GM18519 (cell line): Measurements from ENCODE around the gene SVIL.

ENCODE experiments used
- ATAC-seq: cut with Tn5 transposase; IDR thresholded peaks from one replicate; pipeline ENCODE4 v1.9.1; 2021; ENCODE audit warnings: mild to moderate bottlenecking, moderate library complexity; ENCODE audit not compliant: unreplicated experiment, low FRiP score

The SVIL gene, protein sequence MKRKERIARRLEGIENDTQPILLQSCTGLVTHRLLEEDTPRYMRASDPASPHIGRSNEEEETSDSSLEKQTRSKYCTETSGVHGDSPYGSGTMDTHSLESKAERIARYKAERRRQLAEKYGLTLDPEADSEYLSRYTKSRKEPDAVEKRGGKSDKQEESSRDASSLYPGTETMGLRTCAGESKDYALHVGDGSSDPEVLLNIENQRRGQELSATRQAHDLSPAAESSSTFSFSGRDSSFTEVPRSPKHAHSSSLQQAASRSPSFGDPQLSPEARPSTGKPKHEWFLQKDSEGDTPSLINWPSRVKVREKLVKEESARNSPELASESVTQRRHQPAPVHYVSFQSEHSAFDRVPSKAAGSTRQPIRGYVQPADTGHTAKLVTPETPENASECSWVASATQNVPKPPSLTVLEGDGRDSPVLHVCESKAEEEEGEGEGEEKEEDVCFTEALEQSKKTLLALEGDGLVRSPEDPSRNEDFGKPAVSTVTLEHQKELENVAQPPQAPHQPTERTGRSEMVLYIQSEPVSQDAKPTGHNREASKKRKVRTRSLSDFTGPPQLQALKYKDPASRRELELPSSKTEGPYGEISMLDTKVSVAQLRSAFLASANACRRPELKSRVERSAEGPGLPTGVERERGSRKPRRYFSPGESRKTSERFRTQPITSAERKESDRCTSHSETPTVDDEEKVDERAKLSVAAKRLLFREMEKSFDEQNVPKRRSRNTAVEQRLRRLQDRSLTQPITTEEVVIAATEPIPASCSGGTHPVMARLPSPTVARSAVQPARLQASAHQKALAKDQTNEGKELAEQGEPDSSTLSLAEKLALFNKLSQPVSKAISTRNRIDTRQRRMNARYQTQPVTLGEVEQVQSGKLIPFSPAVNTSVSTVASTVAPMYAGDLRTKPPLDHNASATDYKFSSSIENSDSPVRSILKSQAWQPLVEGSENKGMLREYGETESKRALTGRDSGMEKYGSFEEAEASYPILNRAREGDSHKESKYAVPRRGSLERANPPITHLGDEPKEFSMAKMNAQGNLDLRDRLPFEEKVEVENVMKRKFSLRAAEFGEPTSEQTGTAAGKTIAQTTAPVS (N-terminal part only)

DNA sequence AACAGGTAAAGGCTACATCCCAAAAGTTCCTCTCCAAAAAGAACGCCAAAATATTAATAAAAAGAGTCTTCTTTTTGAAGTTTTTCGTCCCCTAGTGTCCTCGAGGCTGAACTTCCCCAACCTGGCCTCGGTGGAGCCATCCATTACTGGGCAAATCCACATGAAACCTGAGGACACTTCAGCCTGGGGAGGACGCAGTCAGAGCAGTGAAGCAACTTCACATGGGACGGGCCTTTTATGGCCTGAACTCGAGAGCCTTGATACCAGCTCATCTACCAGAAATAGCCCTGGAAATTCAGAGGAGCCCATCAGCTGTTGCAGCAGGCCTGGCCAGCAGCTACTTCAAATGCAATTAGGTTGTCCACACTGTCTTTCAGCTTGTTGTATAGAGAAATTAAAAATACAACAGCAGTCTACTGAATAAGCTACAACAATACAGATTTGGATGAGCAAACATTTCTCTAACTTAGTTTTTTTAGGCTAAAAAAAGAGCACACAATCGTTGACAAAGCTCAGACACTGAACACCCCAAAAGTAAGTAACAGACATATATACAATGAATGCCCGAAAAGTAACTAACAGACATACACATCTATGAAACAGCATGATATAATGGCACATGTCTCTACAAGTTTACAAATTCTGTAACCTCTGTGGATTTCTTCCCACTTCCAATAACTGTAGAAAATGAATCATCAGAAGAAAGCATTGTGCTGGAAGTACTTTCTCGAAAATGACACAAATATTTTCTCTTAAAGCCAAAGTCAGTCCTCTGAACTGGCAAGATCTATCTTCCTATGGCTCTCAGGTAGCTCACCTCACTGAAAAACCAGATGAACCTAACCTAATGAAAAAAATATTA lies at the start of gene SVIL:
SVIL (minus strand) TSS at position 208 of the 862 bp plus-strand sequence. CDS start 79,913 bp downstream, outside the sequence.
- ATAC-seq = no peak

DNA sequence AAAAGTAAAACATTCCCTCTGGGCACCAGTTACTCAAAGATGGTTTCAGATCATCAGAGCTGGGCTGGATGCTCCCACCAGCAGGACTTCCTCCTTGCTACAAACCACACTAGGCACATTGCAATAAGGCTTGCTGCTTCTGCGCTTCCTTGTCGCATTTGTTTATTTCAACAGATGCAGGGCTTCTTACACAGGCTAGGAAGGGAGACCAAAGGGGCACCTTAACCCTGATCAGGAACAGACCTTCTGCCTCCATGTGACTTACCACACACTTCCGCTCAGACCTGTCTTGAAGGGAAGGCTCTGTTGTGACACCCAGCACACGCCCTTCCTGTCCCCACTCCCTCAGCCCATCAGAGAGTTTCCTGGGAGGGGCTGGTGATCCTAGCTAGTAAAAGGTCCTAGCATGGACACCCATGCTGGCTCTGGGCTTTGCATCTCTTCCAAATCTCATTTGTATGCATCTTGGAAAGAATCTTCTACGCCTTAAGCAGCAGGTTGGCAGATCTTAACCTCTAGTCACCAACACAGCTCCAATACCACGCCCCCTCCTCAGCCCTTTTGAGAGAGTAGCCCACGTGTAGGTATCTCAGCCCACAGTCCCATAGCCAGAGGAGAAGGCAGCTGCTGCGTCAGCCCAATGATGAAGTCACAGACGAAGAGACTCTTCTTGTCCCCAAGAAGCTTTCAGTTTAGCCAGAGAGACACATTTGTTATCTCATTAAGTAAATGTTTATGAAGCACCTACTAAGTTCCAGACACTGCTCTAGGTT lies 47.1 kb upstream of the SVIL start:
- ATAC-seq = no peak

DNA sequence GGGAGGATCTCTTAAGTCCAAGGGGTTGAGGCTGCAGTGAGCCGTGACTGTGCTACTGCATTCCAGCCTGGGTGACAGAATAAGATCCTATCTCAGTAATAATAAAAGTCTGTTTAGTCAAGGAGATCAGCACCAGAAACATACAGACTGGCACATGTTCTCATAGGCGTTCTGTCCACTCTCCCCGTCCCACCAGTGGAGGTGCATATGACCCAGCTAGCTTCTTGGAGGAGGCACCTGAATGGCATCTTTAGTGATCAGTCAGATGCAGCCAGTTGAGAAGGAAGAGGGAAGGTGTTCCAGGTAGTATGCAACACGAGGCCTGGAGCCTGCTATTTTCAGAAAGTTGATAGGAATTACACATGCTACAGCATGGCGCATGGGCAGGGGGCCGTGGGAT lies 45.3 kb upstream of the SVIL start:
- no peak for ATAC-seq

DNA sequence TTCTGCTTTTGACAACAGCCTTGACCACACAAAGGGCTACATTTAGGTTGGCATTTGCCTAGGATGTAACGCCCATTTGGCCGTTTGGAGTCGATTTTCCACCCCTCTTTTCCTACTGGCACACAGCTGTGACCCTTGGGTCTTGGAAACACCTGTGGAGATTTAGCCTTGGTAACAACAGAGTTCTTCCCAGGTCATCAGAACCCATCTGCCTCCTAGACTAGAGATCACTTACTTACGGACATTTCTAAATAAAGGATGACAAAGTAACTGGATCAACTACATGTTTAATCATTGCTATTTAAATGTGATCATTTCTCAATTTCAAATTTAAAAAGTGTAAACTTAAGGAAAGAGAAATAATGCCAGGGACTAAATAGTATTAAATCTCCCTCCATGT lies 42.0 kb upstream of the SVIL start:
- ATAC-seq = no peak

DNA sequence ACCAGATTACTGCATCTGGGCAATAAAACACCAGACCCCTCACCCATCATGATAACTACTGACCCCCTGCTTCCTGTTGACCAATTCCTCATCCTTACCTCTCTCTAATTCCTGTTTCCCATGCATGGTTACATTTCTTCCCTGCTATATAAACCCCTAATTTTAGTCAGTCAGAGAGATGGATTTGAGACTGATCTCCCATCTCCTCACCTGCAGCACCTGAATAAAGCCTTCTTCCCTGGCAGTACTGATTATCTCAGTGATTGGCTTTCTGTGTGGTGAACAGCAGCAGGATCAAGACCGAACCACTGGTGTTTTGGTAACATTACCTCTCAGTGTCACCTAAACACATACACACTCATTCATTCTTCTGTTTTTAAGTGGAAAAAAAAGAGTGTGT lies 41.2 kb upstream of the SVIL start:
- ATAC-seq = no peak

DNA sequence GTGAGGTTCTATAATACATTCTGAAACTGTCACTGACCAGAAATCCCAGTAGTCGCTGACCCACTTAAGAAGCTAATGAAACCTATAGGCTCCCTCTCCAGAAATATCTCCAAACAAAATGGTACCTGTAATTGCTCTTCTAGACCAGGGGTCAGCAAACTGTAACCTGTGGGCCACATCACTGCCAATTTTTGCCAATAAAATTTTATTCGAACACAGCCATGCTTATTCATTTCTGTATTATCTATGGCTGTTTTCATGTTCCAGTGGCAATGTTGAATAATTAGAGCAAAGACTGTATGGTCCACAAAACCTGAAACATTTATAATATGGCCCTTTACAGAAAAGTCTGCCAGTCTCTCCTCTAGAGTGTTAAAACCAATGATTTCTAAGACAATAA lies 37.2 kb upstream of the SVIL start:
- no peak for ATAC-seq

DNA sequence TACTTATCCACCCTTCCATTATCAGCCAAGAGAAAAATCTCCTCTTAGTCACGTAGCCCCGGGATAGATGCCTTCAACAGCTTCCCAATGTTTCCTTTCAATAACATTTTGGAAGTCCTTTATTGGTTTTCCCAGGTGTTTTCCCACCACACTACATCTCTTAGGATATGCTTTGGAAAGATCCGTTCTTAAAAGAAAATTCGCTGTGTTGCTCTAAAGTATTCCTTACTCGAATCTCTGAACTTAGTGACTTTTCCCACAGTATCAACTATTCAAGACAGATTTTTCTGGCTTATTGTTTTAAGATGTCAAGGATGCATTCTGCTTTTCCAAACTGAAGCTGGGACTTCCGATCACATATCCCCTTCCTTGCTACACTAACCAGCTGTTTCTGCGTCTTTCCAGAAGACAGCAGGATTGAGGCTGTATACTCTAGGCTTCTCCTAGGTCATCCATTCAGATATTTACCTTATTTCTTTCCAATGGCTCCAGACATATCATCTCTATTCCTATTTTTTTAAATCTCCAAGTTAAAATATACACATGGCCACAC lies 36.5 kb upstream of the SVIL start:
- ATAC-seq = no peak

DNA sequence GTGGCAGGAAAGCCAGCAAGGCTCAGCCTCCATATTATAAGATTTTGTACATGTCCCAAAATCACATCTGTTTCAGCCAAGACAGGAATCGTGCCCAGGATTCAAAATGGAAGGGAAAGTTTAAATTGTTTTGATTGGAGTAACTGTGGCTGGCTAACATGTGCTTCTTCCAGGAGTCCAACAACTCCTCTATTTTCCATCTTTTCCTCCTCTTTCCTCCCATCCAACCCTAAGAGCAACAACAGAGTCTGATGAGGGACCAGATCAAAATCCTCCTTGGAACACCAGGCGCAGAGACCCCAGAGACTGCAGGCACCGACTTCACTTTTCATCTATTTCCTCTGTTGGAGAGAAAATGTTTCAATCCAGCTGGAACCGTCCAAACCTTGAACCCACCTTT lies 36.0 kb upstream of the SVIL start:
- no peak for ATAC-seq

DNA sequence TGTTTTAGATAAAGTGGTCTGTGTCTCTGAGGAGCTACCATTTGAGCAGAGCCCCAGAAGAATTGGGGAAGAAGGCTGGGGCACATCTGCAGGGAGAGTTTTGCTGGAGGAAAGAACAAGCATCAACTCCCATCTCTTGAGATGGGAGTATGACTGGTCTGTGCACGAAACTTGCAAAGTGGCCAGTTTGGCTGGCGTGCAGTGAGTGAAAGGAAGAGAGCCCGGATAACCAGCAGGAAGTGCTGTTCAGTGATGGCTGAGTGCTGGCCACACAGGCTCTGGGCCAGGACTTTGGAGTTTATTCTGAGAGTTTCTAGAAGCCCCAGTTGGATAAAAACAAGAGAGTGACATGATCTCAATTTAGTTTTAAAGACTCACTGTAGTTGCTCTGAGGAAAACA lies 34.4 kb upstream of the SVIL start:
- ATAC-seq = no peak

DNA sequence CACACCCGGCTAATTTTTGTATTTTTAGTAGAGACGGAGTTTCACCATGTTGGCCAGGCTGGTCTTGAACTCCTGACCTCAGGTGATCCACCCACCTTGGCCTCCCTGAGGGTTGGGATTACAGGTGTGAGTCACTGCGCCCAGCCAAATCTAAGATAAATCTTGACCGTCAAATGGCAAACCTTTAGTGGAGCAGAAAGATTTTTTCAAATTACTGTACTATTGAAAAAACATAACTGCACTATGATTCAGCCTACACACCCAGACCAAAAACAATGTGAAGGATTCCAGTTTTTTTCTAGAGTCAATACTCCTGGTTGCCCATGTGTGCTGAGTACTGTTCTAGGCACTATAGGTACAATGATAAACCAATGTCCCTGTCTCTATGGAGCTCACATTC lies 33.9 kb upstream of the SVIL start:
- no peak for ATAC-seq

DNA sequence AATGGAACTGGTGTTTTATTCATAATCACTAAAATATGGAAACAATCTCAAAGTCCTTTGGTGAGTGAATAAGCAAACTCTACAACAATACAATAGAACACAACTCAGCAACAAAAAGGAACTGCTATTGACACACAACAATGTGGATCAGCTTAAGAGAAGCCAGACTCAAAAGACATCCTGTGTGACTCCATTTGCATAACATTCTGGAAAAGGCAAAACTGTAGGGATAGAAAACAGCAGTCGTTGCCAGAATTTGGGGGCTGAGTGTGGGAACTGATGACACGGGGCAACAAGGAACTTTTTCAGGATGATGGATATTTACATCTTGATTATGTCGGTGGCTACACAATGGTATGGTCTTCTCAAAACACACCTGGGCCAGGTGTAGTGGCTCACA lies 32.4 kb upstream of the SVIL start:
- ATAC-seq = no peak

DNA sequence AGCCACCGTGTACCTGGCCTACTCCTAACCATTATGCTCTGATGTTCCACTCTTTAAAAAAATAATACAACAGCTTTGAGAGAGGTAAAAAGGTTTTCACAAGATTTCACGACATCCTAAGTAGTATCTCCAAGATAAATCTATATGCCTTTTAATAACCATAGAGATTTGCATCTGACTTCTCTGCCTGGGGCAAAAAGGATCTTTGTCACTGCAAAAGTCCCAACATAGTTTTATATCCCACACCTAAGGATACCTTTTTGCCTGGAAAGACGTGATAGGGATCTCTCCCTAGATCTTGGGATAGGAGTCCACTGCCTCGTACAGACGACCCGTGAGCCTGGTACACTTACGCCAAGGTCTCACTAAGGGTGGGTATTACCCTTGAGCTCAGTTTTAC lies 31.4 kb upstream of the SVIL start:
- ATAC-seq = no peak

DNA sequence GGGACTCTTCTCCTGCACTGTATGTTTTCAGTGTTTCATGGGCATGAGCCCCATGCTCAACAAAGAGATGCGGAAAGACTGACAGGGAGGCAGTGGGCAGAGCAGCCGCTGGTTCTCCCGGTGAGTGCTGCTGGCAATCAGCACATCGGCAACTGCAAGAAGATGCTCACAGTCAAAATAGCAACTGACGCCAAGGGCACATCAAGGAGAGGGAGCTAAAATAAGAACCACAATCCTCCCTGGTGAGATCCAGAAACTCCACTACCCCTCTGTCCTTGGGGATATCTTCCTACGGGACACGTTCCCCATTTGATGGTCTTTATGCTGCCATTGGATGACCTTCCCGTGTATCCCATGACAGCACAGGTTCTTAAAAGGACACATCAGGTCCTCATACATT lies 28.9 kb upstream of the SVIL start:
- no peak for ATAC-seq

DNA sequence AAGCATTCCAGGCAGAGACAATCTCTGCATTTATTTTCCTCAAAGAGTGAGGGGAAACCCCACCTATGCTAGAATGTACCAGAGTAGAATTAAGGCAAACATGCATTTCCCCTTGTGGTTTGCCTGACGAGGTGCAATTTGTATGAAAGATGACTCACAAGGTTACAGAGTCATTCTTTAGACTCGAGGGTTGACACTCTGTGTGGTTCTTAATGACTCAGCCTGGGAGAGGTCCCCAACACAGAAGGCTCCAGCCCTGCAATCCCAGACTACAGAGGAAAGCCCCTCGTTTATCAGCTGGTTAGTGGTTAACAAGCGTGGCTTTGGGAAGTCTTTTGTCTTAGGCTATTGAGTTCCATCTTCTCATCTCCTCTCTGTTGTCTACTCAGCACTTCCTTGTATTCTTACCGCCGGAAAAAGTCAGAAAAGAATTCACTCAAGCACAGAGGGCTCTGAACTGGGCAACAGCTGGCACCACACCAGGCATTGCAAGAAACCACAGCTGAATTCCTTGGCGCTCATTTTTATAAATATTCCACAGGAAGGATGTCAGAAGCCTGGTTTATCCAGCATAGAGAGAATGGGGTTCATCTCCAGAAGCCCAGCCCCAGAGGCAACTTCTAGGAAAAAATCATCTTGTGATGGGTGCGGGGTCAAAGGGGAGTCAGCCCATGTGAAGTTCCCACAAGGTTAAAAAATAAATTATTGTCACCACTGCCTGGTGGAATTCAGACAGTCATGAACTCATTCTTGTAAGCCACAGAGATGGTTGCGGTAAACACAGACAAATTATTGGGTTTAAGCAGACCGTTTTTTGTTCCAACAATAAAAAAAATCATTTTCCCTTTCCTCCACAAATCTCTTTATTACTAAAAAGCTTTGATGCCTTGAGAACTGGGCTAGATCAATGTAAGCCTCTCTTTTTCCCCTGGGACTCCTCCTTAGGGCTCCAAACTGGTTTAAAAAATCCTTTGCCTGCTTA lies 24.5 kb upstream of the SVIL start:
- peak; percentile 100 for ATAC-seq

DNA sequence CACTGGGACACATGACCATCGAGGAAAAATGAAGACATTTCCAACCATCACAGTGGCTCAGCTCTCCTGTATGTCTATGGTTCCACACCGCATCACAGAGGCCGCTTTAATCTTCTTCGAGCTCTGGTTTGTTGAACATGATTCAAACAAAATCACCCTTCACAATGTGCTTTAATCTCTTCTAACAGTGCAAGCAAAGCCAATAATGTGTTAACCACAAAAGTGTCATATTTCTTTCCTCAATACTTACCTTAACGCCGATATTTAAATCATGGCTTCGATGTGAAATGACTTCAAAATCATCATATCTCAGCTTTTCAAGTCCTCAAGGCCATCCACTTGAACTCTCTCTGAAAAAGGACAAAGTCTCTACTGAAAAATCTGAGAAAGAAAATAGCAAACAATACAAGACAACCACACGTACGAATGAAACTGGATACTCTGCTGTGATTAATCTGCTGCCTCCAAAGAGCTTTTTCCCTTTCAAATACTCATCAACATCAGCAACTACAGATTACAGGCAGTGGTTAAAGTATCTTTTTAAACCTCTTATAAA lies 23.0 kb upstream of the SVIL start:
- ATAC-seq = no peak

DNA sequence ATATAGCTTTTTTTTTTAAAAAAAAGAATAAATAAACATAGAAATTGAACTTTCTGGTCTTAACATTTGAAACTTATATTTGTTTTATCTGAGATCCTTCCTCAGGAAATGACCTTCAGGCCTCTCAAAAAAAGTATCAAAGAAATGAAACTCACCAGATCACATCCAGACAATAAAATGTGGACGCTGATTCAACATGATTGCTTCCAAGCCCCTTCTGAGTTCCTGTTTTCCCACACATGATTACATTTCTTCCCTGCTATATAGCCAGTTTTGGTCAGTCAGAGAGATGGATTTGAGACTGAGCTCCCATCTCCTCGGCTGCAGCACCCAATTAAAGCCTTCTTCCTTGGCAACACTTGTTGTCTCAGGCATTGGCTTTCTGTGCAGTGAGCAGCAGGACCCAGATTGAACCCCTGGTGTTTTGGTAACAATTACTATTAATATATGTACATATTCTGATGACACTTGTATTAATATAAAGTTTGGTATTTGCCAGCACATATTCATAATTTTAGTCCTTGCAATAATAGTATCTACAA lies 21.8 kb upstream of the SVIL start:
- no peak for ATAC-seq

DNA sequence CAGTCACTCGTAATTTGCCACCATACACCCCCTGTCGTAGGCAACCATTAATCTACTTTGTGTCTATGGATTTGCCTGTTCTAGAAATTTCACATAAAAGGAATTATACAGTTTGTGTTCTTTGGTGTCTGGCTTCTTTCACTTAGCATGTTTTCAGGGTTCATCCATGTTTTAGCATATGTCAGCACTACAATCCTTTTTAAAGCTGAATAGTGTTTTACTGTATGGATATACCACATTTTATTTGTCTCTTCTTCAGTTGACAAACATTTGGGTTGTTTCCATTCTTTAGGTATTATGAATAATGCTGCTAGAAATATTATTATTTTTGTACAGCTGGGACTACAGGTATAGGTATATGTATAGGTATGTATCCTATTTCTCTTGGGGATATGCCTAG lies 17.4 kb upstream of the SVIL start:
- ATAC-seq = no peak

DNA sequence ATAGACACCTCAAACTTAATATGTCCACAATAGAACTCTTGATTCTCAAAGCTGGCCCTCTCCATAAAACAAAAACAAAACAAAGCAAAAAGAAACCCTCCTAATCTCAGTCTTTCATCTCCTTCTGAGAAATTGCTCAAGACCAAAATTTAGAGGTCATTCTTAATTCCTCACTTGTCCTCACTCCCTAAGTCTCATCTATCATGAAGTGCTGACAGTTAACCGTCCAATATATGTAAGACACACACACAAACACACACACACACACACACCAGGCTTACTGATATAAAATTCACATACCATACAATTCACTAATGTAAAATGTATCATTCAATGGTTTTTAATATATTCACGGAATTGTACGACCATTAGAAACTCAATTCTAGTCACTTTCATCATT lies 17.0 kb upstream of the SVIL start:
- ATAC-seq = no peak
